ENCODE data around the gene TCP11. TPM values are rescaled to one million over a fixed set of nuclear protein-coding genes. Genes with fewer than 3 reads are reported as not detected.

Gene TCP11
- total and polyA plus RNA-seq, 2 of the 13 experiments (the other 11 are each of a cell fraction or from before 2014, with no cell fraction given), result 0.04 TPM; not detected in 1

GRCh38 chr6:35139924-35140638 is 1.1 kb downstream of the TCP11 start:
- peak; percentile 64 for DNase-seq (ENCODE audit: low spot score)
- in situ Hi-C loops (cut with HindIII; ENCODE audit: extremely low pct_ligation_motif_present, low pct_unique_long_range_greater_than_20kb), result loop anchor here (5.0 kb wide), 1 partner anchor 153 kb away; no protein-coding TSS in a partner anchor
- POLR2A ChIA-PET, result no interaction called here
- intact Hi-C loops (cut with micrococcal nuclease; ENCODE audit: unreplicated experiment), result loop anchor here (1.0 to 10.0 kb wide), 2 partner anchors 154 to 275 kb away; no protein-coding TSS in a partner anchor
- ATAC-seq, result peak; percentile 50
- WGBS (ENCODE audit: low lambda C conversion rate), result 9% methylated on average over 17 of the region's 17 CpGs
- Histone ChIP-seq H3K27me3 (ENCODE audit: control insufficient read depth in 1 of 2, insufficient read depth in 2 of 2, low read length in 2 of 2) (peaks cover 0 to 5% of the 10 kb centered on the region in 2 experiments; a peak in 1 of 5 replicates), H3K9me3 (ENCODE audit: low read length) (no peaks in the 10 kb centered on the region), H3K27ac (ENCODE audit: extremely low read length, insufficient read depth, low read length) (no peak overlapping the region), H3K9ac (ENCODE audit: insufficient read depth, low read depth, low read length) (no peak overlapping the region), H3K79me2 (ENCODE audit: insufficient read depth, low read length) (no peaks in the 10 kb centered on the region), H2AFZ (ENCODE audit: low read length) (no peak overlapping the region), H4K20me1 (ENCODE audit: insufficient read depth, low read length) (no peaks in the 10 kb centered on the region), H3K4me1 (ENCODE audit: insufficient read depth, low read length) (peaks cover 36% of the 10 kb centered on the region), H3K36me3 (replicated peaks in 1 of 2; ENCODE audit: control insufficient read depth in 1 of 2, insufficient read depth in 2 of 2, low read length in 2 of 2) (no peaks in the 10 kb centered on the region), H3K4me2 (ENCODE audit: low read depth, low read length) (peak overlapping the region; percentile 65), H3K4me3 (replicated peaks in 1 of 3; ENCODE audit: insufficient read depth in 1 of 3, low read depth in 2 of 3, low read length in 3 of 3) (peak overlapping the region in 1 of 3 experiments; percentile 31; a peak in 2 of 6 replicates)
- no TSS peak for BruUV-seq (replicated peaks)
- CTCF ChIA-PET (ENCODE audit: low intra/inter-chr PET ratio, low total read pairs), result interaction anchor here (1.6 to 4.2 kb wide), 3 partner anchors 64 to 154 kb away, joined by 8 to 44 read pairs (median 9); no protein-coding TSS in a partner anchor
- FAIRE-seq, result peak; percentile 95
- TF ChIP-seq TAF1 (CRISPR knock-in tag; IDR thresholded peaks at IDR 0.05) (no peak), FOXO1 (CRISPR knock-in tag; IDR thresholded peaks at IDR 0.05) (no peak), MXD4 (CRISPR knock-in tag; IDR thresholded peaks at IDR 0.05) (0 out of 2 replicates have a peak, but pooled peaks have one; percentile 19), THAP11 (CRISPR knock-in tag; IDR thresholded peaks at IDR 0.05) (peak; percentile 22; the same call in 1 of the 2 replicates), LCORL (IDR thresholded peaks at IDR 0.05) (no peak), LCORL (CRISPR knock-in tag; IDR thresholded peaks at IDR 0.05) (peak; percentile 43; the same call in 1 of the 2 replicates), ZNF124 (CRISPR knock-in tag; IDR thresholded peaks at IDR 0.05) (0 out of 2 replicates have a peak, but pooled peaks have one; percentile 36), ZSCAN29 (CRISPR knock-in tag; conservative IDR thresholded peaks at IDR 0.05) (peak; percentile 71; the same call in 1 of the 2 replicates), FOXK1 (CRISPR knock-in tag; IDR thresholded peaks at IDR 0.05; ENCODE audit: borderline replicate concordance, low read depth) (peak; percentile 32; the same call in 1 of the 2 replicates), RXRB (CRISPR knock-in tag; IDR thresholded peaks at IDR 0.05; ENCODE audit: borderline replicate concordance) (peak; percentile 40; the same call in 1 of the 2 replicates), RARA (CRISPR knock-in tag; IDR thresholded peaks at IDR 0.05) (0 out of 2 replicates have a peak, but pooled peaks have one; percentile 6), SMC3 (IDR thresholded peaks at IDR 0.05; ENCODE audit: low read length) (peak; percentile 95), KDM5A (IDR thresholded peaks at IDR 0.05; ENCODE audit: borderline replicate concordance, low read length) (0 out of 2 replicates have a peak, but pooled peaks have one; percentile 32), U2AF1 (optimal IDR thresholded peaks at IDR 0.05; ENCODE audit: low read depth, low read length) (no peak), SP140L (CRISPR knock-in tag; IDR thresholded peaks at IDR 0.05; ENCODE audit: borderline replicate concordance) (0 out of 2 replicates have a peak, but pooled peaks have one; percentile 31), ZNF333 (CRISPR knock-in tag; IDR thresholded peaks at IDR 0.05; ENCODE audit: borderline replicate concordance) (no peak)
- TF ChIP-seq, protein P1, sequence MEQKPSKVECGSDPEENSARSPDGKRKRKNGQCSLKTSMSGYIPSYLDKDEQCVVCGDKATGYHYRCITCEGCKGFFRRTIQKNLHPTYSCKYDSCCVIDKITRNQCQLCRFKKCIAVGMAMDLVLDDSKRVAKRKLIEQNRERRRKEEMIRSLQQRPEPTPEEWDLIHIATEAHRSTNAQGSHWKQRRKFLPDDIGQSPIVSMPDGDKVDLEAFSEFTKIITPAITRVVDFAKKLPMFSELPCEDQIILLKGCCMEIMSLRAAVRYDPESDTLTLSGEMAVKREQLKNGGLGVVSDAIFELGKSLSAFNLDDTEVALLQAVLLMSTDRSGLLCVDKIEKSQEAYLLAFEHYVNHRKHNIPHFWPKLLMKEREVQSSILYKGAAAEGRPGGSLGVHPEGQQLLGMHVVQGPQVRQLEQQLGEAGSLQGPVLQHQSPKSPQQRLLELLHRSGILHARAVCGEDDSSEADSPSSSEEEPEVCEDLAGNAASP (CRISPR knock-in tag; IDR thresholded peaks at IDR 0.05; ENCODE audit: borderline replicate concordance), result peak; percentile 77; the same call in 1 of the 2 replicates
- TF ChIP-seq, protein P2, sequence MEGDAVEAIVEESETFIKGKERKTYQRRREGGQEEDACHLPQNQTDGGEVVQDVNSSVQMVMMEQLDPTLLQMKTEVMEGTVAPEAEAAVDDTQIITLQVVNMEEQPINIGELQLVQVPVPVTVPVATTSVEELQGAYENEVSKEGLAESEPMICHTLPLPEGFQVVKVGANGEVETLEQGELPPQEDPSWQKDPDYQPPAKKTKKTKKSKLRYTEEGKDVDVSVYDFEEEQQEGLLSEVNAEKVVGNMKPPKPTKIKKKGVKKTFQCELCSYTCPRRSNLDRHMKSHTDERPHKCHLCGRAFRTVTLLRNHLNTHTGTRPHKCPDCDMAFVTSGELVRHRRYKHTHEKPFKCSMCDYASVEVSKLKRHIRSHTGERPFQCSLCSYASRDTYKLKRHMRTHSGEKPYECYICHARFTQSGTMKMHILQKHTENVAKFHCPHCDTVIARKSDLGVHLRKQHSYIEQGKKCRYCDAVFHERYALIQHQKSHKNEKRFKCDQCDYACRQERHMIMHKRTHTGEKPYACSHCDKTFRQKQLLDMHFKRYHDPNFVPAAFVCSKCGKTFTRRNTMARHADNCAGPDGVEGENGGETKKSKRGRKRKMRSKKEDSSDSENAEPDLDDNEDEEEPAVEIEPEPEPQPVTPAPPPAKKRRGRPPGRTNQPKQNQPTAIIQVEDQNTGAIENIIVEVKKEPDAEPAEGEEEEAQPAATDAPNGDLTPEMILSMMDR (CRISPR knock-in tag; IDR thresholded peaks at IDR 0.05), result peak; percentile 92
- TF ChIP-seq, protein P3, sequence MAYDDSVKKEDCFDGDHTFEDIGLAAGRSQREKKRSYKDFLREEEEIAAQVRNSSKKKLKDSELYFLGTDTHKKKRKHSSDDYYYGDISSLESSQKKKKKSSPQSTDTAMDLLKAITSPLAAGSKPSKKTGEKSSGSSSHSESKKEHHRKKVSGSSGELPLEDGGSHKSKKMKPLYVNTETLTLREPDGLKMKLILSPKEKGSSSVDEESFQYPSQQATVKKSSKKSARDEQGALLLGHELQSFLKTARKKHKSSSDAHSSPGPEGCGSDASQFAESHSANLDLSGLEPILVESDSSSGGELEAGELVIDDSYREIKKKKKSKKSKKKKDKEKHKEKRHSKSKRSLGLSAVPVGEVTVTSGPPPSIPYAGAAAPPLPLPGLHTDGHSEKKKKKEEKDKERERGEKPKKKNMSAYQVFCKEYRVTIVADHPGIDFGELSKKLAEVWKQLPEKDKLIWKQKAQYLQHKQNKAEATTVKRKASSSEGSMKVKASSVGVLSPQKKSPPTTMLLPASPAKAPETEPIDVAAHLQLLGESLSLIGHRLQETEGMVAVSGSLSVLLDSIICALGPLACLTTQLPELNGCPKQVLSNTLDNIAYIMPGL (CRISPR knock-in tag; IDR thresholded peaks at IDR 0.05; ENCODE audit: borderline replicate concordance in 1 of 2, low read depth in 1 of 2), result peak in 1 of 2 experiments; percentile 29; a peak in 1 of 4 replicates

Data from HepG2 (cell line).